Stomach (tissue), 4 donors: ENCODE results near the gene RSPH10B2.
"Not testable (repeated sequence)": the region's sequence is repeated elsewhere in the genome, so short reads cannot be mapped to it uniquely, and the experiment has no call there.

Experiments
- POLR2A ChIP-seq, 4 donors: fragments of 450-650 bp; IDR thresholded peaks; one replicate each; pipeline ENCODE4 v1.6.1; 2016; ENCODE audit warnings: antibody characterized with exemption in 4 of 4, control low read depth in 2 of 4, mild to moderate bottlenecking in 1 of 4, moderate library complexity in 1 of 4
- POLR2AphosphoS5 ChIP-seq, 3 donors: sonication (generic); formaldehyde crosslinking; IDR thresholded peaks; one replicate each; pipeline ENCODE4 v1.6.1; 2016; ENCODE audit warnings: antibody characterized with exemption in 3 of 3
- TF ChIP-seq, protein P1 (sequence below), 7 experiments: fragments of 450-650 bp in 4 of 7; fragments of 200-600 bp in 3 of 7; sonication (generic) in 3 of 7; IDR thresholded peaks; one replicate each; pipeline ENCODE4 v1.5.1; 2016 to 2019; ENCODE audit warnings: antibody characterized with exemption in 7 of 7, control low read depth in 2 of 7, mild to moderate bottlenecking in 1 of 7

DNA sequence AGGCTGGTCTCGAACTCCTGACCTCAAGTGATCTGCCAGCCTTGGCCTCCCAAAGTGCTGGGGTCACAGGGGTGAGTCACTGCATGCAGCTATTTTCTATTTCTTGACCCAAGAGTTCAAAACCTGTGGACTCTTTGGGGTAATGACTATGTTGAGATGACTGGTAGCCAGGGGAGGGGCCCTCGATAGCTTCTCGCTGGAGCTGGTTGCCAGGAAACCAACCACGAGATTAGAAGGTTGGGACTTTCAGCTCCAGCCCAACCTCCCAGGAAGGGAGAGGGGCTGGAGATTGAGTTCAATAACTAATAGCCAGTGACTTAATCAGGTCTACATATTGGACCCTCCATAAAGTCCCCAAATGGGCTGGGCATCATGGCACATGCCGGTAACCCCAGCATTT, 43.3 kb downstream of the RSPH10B2 start:
- not testable (repeated sequence) for TF ChIP-seq POLR2AphosphoS5, POLR2A (IDR thresholded peaks at IDR 0.05)
- TF ChIP-seq, protein P1, sequence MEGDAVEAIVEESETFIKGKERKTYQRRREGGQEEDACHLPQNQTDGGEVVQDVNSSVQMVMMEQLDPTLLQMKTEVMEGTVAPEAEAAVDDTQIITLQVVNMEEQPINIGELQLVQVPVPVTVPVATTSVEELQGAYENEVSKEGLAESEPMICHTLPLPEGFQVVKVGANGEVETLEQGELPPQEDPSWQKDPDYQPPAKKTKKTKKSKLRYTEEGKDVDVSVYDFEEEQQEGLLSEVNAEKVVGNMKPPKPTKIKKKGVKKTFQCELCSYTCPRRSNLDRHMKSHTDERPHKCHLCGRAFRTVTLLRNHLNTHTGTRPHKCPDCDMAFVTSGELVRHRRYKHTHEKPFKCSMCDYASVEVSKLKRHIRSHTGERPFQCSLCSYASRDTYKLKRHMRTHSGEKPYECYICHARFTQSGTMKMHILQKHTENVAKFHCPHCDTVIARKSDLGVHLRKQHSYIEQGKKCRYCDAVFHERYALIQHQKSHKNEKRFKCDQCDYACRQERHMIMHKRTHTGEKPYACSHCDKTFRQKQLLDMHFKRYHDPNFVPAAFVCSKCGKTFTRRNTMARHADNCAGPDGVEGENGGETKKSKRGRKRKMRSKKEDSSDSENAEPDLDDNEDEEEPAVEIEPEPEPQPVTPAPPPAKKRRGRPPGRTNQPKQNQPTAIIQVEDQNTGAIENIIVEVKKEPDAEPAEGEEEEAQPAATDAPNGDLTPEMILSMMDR (IDR thresholded peaks at IDR 0.05) = not testable (repeated sequence)
